ENCODE measurements around the gene CYTH1.

DNA sequence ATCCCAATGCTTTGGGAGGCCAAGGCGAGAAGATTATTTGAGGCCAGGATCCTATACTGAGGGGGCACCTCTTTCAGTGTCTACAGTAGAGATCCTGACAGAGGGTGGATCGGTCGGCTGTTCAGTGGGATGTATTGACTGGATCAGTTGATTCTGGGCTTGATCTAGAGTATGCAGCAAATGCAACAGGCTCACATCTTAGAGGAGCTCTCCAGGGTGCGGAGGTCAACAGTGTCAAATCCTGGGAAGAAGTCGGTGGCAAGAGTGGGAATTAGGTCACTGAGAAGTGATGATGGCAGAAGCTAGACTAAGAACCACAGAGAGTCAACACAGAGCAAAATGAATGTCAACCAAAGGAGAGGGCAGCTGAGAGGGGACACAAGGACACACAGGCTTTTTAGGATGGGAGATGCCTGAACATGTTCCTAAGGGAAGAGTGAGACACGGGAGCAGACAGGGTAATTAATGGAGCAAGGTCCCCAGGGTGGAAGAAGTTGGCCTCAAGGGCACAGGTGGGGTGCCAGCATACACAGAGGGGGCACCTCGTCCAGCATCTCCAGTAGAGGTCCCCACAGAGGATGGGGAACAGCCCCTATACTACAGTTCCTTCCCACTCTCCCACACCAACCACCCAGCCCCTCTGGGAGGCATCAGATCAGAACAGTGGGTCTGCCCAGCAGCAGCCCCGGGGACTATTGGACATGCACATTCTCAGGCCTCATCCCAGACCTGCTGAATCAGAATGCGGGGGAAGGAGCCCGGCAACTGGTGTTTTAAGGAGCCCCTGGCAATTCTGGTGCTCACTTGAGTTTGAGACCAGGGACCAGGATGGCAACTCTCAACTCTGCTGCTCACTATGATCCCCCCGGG, 10.0 kb upstream of the CYTH1 start:
- TF ChIP-seq, protein P1, sequence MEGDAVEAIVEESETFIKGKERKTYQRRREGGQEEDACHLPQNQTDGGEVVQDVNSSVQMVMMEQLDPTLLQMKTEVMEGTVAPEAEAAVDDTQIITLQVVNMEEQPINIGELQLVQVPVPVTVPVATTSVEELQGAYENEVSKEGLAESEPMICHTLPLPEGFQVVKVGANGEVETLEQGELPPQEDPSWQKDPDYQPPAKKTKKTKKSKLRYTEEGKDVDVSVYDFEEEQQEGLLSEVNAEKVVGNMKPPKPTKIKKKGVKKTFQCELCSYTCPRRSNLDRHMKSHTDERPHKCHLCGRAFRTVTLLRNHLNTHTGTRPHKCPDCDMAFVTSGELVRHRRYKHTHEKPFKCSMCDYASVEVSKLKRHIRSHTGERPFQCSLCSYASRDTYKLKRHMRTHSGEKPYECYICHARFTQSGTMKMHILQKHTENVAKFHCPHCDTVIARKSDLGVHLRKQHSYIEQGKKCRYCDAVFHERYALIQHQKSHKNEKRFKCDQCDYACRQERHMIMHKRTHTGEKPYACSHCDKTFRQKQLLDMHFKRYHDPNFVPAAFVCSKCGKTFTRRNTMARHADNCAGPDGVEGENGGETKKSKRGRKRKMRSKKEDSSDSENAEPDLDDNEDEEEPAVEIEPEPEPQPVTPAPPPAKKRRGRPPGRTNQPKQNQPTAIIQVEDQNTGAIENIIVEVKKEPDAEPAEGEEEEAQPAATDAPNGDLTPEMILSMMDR (conservative IDR thresholded peaks at IDR 0.05; ENCODE audit: low read length), result no peak
- no peak for TF ChIP-seq EZH2phosphoT487 (IDR thresholded peaks at IDR 0.05; ENCODE audit: borderline replicate concordance, low read depth, low read length)

Data from OCI-LY7 (cell line).